Caco-2 (cell line): ENCODE measurements around the gene USP32. TPM values are rescaled to one million over a fixed set of nuclear protein-coding genes. Genes with fewer than 3 reads are reported as not detected.

ENCODE experiments used
- BruUV-seq: library from RNA; stranded (reverse); fragments of 400-500 nt; replicated peaks from 2 replicates; lab custom pipeline; 2021; lab: Mats Ljungman, UMichigan
- CTCF ChIA-PET: fragments of 300-600 bp; sonication (Branson Sonifier 250); formaldehyde crosslinking; loops from one replicate; lab custom pipeline; 2022; ENCODE audit warnings: antibody characterized with exemption; lab: Charles Lee
- POLR2A ChIA-PET: fragments of 300-600 bp; sonication (Branson Sonifier 250); formaldehyde crosslinking; loops from one replicate; lab custom pipeline; 2022; ENCODE audit warnings: antibody characterized with exemption; lab: Charles Lee
- DNase-seq, 2 experiments: peaks; one replicate each; pipeline versions ENCODE4 v3.0.0 to v3.0.0-alpha.2; 2020 to 2022
- H3K27me3 ChIP-seq: replicated peaks from 2 replicates; pipeline ENCODE4 v1.6.0; 2011; ENCODE audit warnings: low read length; ENCODE audit not compliant: control insufficient read depth, insufficient read depth
- H3K36me3 ChIP-seq: 2 replicates; pipeline ENCODE4 v1.5.1; 2011; ENCODE audit warnings: low read length; ENCODE audit not compliant: control insufficient read depth, insufficient read depth
- H3K4me1 ChIP-seq: fragments of 250-450 bp; sonication (Bioruptor Pico); 2 replicates; pipeline ENCODE4 v1.5.1; 2020; ENCODE audit warnings: mild to moderate bottlenecking
- H3K4me3 ChIP-seq: 2 replicates; pipeline ENCODE4 v1.5.1; 2011; ENCODE audit warnings: low read depth, mild to moderate bottlenecking, control low read depth, low read length
- H3K9me3 ChIP-seq: fragments of 250-450 bp; sonication (Bioruptor Pico); 2 replicates; pipeline ENCODE4 v1.5.1; 2020; ENCODE audit warnings: mild to moderate bottlenecking, moderate library complexity
- H3K27ac Mint-ChIP-seq: one replicate; pipeline ENCODE4 v1.8.0; 2022; ENCODE audit warnings: mixed read lengths; ENCODE audit not compliant: unreplicated experiment
- H3K27me3 Mint-ChIP-seq: one replicate; pipeline ENCODE4 v1.8.0; 2022; ENCODE audit warnings: mixed read lengths; ENCODE audit not compliant: insufficient read depth, unreplicated experiment
- H3K36me3 Mint-ChIP-seq: one replicate; pipeline ENCODE4 v1.8.0; 2022; ENCODE audit warnings: mild to moderate bottlenecking, mixed read lengths; ENCODE audit not compliant: insufficient read depth, unreplicated experiment
- H3K4me1 Mint-ChIP-seq: one replicate; pipeline ENCODE4 v1.8.0; 2022; ENCODE audit warnings: low read depth, mixed read lengths; ENCODE audit not compliant: unreplicated experiment
- H3K4me3 Mint-ChIP-seq: one replicate; pipeline ENCODE4 v1.8.0; 2022; ENCODE audit warnings: mild to moderate bottlenecking, moderate library complexity, mixed read lengths; ENCODE audit not compliant: unreplicated experiment
- H3K9me3 Mint-ChIP-seq: one replicate; pipeline ENCODE4 v1.8.0; 2022; ENCODE audit warnings: mixed read lengths; ENCODE audit not compliant: unreplicated experiment
- CTCF ChIP-seq, 2 experiments: fragments of 200-600 bp in 1 of 2; IDR thresholded peaks; 1 replicate in 1 of 2; 2 replicates in 1 of 2; pipeline versions ENCODE4 v1.5.1 to v1.8.0; 2011 to 2022; ENCODE audit warnings: antibody characterized with exemption in 1 of 2, control low read depth in 1 of 2, inconsistent platforms in 1 of 2, low read depth in 1 of 2, low read length in 1 of 2, mild to moderate bottlenecking in 1 of 2, moderate library complexity in 1 of 2; ENCODE audit not compliant: insufficient read depth in 1 of 2, severe bottlenecking in 1 of 2, unreplicated experiment in 1 of 2
- intact Hi-C: fragments of 100-400 bp; cut with micrococcal nuclease; formaldehyde crosslinking; loops from one replicate; pipeline ENCODE4 v1.10.0; 2022; ENCODE audit not compliant: unreplicated experiment
- total RNA-seq: library from RNA; stranded (reverse); gene quantifications from 2 replicates; pipeline ENCODE4 v1.2.3, GENCODE V29; 2022

USP32 gene
- total RNA-seq, 1 experiment from 2014 or later: 53.3 TPM

- POLR2A ChIA-PET: no interaction called here
- no peaks in the 10 kb centered on the region for H3K27me3 Mint-ChIP-seq
- H3K4me1 Mint-ChIP-seq: peaks cover 6% of the 10 kb centered on the region
- DNase-seq: no peak
- BruUV-seq: no TSS peak
- no peak for TF ChIP-seq CTCF (IDR thresholded peaks at IDR 0.05; ENCODE audit: insufficient read depth in 1 of 2, low read depth in 1 of 2, low read length in 1 of 2, severe bottlenecking in 1 of 2, unreplicated experiment in 1 of 2)
- Histone ChIP-seq H3K36me3 (no peaks in the 10 kb centered on the region), H3K4me1 (no peaks in the 10 kb centered on the region), H3K27me3 (no peaks in the 10 kb centered on the region), H3K9me3 (no peaks in the 10 kb centered on the region), H3K4me3 (no peak overlapping the region)
- intact Hi-C loops: no loop called here
- CTCF ChIA-PET: no interaction called here
- no peaks in the 10 kb centered on the region for H3K9me3 Mint-ChIP-seq
- no peaks in the 10 kb centered on the region for H3K36me3 Mint-ChIP-seq
- no peak overlapping the region for H3K4me3 Mint-ChIP-seq
- no peak overlapping the region for H3K27ac Mint-ChIP-seq
Observed at GRCh38 chr17:60292697-60293096, 99.2 kb downstream of the USP32 start.

GRCh38 chr17:60284709-60285108 is 107.2 kb downstream of the USP32 start:
- POLR2A ChIA-PET: no interaction called here
- H3K4me1 ChIP-seq: no peaks in the 10 kb centered on the region
- CTCF ChIA-PET: no interaction called here
- no peaks in the 10 kb centered on the region for H3K9me3 ChIP-seq
- H3K4me1 Mint-ChIP-seq: no peaks in the 10 kb centered on the region
- no peak overlapping the region for H3K27ac Mint-ChIP-seq
- TF ChIP-seq CTCF (IDR thresholded peaks at IDR 0.05; ENCODE audit: insufficient read depth in 1 of 2, low read depth in 1 of 2, low read length in 1 of 2, severe bottlenecking in 1 of 2, unreplicated experiment in 1 of 2): no peak
- H3K4me3 ChIP-seq: no peak overlapping the region
- H3K36me3 ChIP-seq: no peaks in the 10 kb centered on the region
- no peak for DNase-seq
- no peaks in the 10 kb centered on the region for H3K9me3 Mint-ChIP-seq
- intact Hi-C loops: no loop called here
- BruUV-seq: no TSS peak
- no peaks in the 10 kb centered on the region for H3K27me3 Mint-ChIP-seq
- H3K4me3 Mint-ChIP-seq: no peak overlapping the region
- no peaks in the 10 kb centered on the region for H3K27me3 ChIP-seq
- H3K36me3 Mint-ChIP-seq: peaks cover 15% of the 10 kb centered on the region

GRCh38 chr17:60283816-60284215 is 108.1 kb downstream of the USP32 start:
- no TSS peak for BruUV-seq
- ChIA-PET CTCF (no interaction called here), POLR2A (no interaction called here)
- intact Hi-C loops: no loop called here
- no peak for DNase-seq
- Mint-ChIP-seq H3K27ac (no peak overlapping the region), H3K27me3 (no peaks in the 10 kb centered on the region), H3K36me3 (peaks cover 15% of the 10 kb centered on the region), H3K9me3 (no peaks in the 10 kb centered on the region), H3K4me1 (no peaks in the 10 kb centered on the region), H3K4me3 (no peak overlapping the region)
- H3K27me3 ChIP-seq: no peaks in the 10 kb centered on the region
- no peak for TF ChIP-seq CTCF (IDR thresholded peaks at IDR 0.05; ENCODE audit: insufficient read depth in 1 of 2, low read depth in 1 of 2, low read length in 1 of 2, severe bottlenecking in 1 of 2, unreplicated experiment in 1 of 2)
- H3K9me3 ChIP-seq: no peaks in the 10 kb centered on the region
- H3K4me3 ChIP-seq: no peak overlapping the region
- H3K36me3 ChIP-seq: no peaks in the 10 kb centered on the region
- H3K4me1 ChIP-seq: no peaks in the 10 kb centered on the region
